DOHH2 (cell line): ENCODE data around the gene HGF.

Experiments used
- H3F3A ChIP-seq: fragments of 200-600 bp; sonication (generic), shearing (Covaris generic); 2 replicates; pipeline ENCODE4 v1.6.0; 2016; ENCODE audit warnings: antibody characterized with exemption, mild to moderate bottlenecking; ENCODE audit not compliant: control insufficient read depth, insufficient read depth
- H3K27ac ChIP-seq: fragments of 200-600 bp; sonication (generic); 2 replicates; pipeline ENCODE4 v1.5.1; 2014; ENCODE audit warnings: low read depth, mild to moderate bottlenecking, low read length, moderate library complexity
- H3K27me3 ChIP-seq: fragments of 200-600 bp; sonication (generic); 2 replicates; pipeline ENCODE4 v1.6.1; 2014; ENCODE audit warnings: mild to moderate bottlenecking, low read length, mixed read lengths; ENCODE audit not compliant: control insufficient read depth
- H3K36me3 ChIP-seq: fragments of 200-600 bp; sonication (generic); 2 replicates; pipeline ENCODE4 v1.6.1; 2014; ENCODE audit warnings: mild to moderate bottlenecking, low read length, moderate library complexity, mixed read lengths; ENCODE audit not compliant: control insufficient read depth
- H3K4me1 ChIP-seq: fragments of 200-600 bp; sonication (generic); 2 replicates; pipeline ENCODE4 v1.6.1; 2014; ENCODE audit warnings: mild to moderate bottlenecking, low read length, mixed read lengths; ENCODE audit not compliant: control insufficient read depth
- H3K4me2 ChIP-seq: fragments of 200-600 bp; sonication (generic); 2 replicates; pipeline ENCODE4 v1.6.0; 2014; ENCODE audit warnings: mild to moderate bottlenecking, low read length, moderate library complexity
- H3K4me3 ChIP-seq: fragments of 200-600 bp; sonication (generic); 2 replicates; pipeline ENCODE4 v1.5.1; 2014; ENCODE audit warnings: mild to moderate bottlenecking, low read length, mixed read lengths
- H3K79me2 ChIP-seq: fragments of 200-600 bp; sonication (generic); 2 replicates; pipeline ENCODE4 v1.6.1; 2014; ENCODE audit warnings: mild to moderate bottlenecking, low read length, mixed read lengths; ENCODE audit not compliant: control insufficient read depth
- H3K9me2 ChIP-seq: fragments of 200-600 bp; sonication (generic); replicated peaks from 2 replicates; pipeline ENCODE4 v1.6.1; 2014; ENCODE audit warnings: mild to moderate bottlenecking, low read length, mixed read lengths; ENCODE audit not compliant: control insufficient read depth
- H3K9me3 ChIP-seq: fragments of 200-600 bp; sonication (generic); 2 replicates; pipeline ENCODE4 v1.6.1; 2014; ENCODE audit warnings: antibody characterized with exemption, low read length, mixed read lengths; ENCODE audit not compliant: control insufficient read depth, insufficient read depth
- H4K20me1 ChIP-seq: fragments of 200-600 bp; sonication (generic); 2 replicates; pipeline ENCODE4 v1.6.0; 2014; ENCODE audit warnings: low read depth, mild to moderate bottlenecking, antibody characterized with exemption, low read length, moderate library complexity; ENCODE audit not compliant: control insufficient read depth, insufficient read depth
- EZH2phosphoT487 ChIP-seq: fragments of 200-600 bp; sonication (generic); IDR thresholded peaks from 2 replicates; pipeline ENCODE4 v1.6.1; 2017; ENCODE audit warnings: borderline replicate concordance, mild to moderate bottlenecking, antibody characterized with exemption, low read length, moderate library complexity, mixed read lengths
- TF ChIP-seq, protein P1 (sequence below): fragments of 200-600 bp; sonication (generic); IDR thresholded peaks from one replicate; pipeline ENCODE4 v1.5.1; 2014; ENCODE audit warnings: antibody characterized with exemption, mild to moderate bottlenecking, low read depth, low read length; ENCODE audit not compliant: poor library complexity, severe bottlenecking

The HGF gene

DNA sequence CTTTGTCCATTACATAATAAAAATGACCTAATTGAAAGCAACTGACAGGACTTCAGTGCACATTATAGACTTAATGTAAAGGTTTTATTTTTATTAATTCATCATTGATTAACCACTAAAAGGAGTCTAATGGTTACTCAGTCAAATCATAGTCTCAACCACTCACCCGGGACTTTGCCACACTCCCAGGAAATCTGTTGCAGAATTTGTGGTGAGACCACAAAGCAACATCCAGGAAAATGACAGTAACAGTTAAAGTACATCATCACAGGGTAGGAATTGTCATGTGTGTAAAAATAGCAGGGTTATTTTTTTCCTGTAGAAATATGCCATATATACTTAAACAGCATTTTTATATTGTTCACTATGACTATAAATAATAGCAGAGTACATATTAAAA, 6.3 kb upstream of the HGF start:
- H3K4me1 ChIP-seq, result no peaks in the 10 kb centered on the region
- no peak for TF ChIP-seq EZH2phosphoT487
- TF ChIP-seq, protein P1, sequence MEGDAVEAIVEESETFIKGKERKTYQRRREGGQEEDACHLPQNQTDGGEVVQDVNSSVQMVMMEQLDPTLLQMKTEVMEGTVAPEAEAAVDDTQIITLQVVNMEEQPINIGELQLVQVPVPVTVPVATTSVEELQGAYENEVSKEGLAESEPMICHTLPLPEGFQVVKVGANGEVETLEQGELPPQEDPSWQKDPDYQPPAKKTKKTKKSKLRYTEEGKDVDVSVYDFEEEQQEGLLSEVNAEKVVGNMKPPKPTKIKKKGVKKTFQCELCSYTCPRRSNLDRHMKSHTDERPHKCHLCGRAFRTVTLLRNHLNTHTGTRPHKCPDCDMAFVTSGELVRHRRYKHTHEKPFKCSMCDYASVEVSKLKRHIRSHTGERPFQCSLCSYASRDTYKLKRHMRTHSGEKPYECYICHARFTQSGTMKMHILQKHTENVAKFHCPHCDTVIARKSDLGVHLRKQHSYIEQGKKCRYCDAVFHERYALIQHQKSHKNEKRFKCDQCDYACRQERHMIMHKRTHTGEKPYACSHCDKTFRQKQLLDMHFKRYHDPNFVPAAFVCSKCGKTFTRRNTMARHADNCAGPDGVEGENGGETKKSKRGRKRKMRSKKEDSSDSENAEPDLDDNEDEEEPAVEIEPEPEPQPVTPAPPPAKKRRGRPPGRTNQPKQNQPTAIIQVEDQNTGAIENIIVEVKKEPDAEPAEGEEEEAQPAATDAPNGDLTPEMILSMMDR, result no peak
- H3K4me2 ChIP-seq, result no peak overlapping the region

DNA sequence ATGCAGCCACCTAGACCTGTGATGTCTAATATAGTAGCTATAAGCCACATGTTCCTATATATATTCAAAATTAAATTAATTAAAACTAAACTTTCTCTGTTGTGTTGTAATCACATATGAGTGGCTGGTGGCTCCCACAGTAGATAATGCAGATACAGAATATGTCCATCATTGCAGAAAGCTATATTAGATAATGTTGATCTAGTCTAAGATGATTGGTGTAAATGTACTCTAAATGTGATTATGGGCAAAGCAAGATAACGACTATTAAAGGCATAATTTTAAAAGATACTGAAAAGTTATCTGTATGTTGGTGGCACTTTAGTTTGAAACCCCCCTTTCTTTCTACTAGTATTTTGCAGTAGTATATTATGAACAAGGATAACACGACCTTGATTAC, 5.7 kb upstream of the HGF start:
- no peaks in the 10 kb centered on the region for H3K79me2 ChIP-seq
- TF ChIP-seq EZH2phosphoT487, result no peak
- TF ChIP-seq, protein P1, result no peak
- H3K4me2 ChIP-seq, result no peak overlapping the region
- peaks cover under 1% of the 10 kb centered on the region for H3K4me1 ChIP-seq
- H3K9me2 ChIP-seq, result no peaks in the 10 kb centered on the region
- no peaks in the 10 kb centered on the region for H3K9me3 ChIP-seq
- no peaks in the 10 kb centered on the region for H3K27me3 ChIP-seq
- no peaks in the 10 kb centered on the region for H3F3A ChIP-seq
- H3K36me3 ChIP-seq, result no peaks in the 10 kb centered on the region
- H3K27ac ChIP-seq, result no peak overlapping the region
- no peak overlapping the region for H3K4me3 ChIP-seq
- no peaks in the 10 kb centered on the region for H4K20me1 ChIP-seq

More for the DNA sequence above, 6.3 kb upstream of the HGF start:
- no peaks in the 10 kb centered on the region for H3K9me2 ChIP-seq
- no peak overlapping the region for H3K27ac ChIP-seq
- no peaks in the 10 kb centered on the region for H3K79me2 ChIP-seq
- H3K36me3 ChIP-seq, result no peaks in the 10 kb centered on the region
- no peaks in the 10 kb centered on the region for H3F3A ChIP-seq
- H4K20me1 ChIP-seq, result no peaks in the 10 kb centered on the region
- no peak overlapping the region for H3K4me3 ChIP-seq
- H3K9me3 ChIP-seq, result no peaks in the 10 kb centered on the region
- no peaks in the 10 kb centered on the region for H3K27me3 ChIP-seq

DNA sequence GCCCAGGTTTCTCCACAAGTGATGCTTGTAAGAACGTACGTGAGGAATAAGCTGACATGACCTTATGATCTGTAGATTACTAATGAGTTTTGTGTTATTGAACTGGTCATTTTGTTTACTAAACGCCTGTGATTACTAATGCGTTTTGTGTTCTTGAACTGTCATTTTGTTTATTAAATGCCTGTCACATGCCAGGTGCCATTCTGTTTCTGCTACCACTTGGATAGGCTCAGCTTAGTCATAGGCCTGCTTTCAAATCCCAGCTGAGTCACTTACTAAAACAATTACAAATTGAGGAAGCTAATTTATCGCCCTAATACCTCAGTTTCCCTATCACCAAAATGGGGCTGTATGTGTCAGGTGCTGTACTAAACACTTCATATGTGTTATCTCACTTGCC, 4.7 kb upstream of the HGF start:
- Histone ChIP-seq H3K4me3 (no peak overlapping the region), H3K4me2 (no peak overlapping the region), H3K9me3 (no peaks in the 10 kb centered on the region), H3K9me2 (no peaks in the 10 kb centered on the region), H3K4me1 (peaks cover 11% of the 10 kb centered on the region), H4K20me1 (no peaks in the 10 kb centered on the region), H3K79me2 (no peaks in the 10 kb centered on the region), H3K27ac (no peak overlapping the region), H3K27me3 (no peaks in the 10 kb centered on the region), H3K36me3 (no peaks in the 10 kb centered on the region), H3F3A (no peaks in the 10 kb centered on the region)
- TF ChIP-seq, protein P1, result no peak
- no peak for TF ChIP-seq EZH2phosphoT487
